Neural progenitor cell (in vitro differentiated cells): ENCODE results near the gene HEATR5A. TPM values are rescaled to one million over a fixed set of nuclear protein-coding genes. Genes with fewer than 3 reads are reported as not detected.
A peak's percentile ranks its signal among the peaks of the same experiment; 100 is the strongest.
"Not testable (repeated sequence)": the region's sequence is repeated elsewhere in the genome, so short reads cannot be mapped to it uniquely, and the experiment has no call there.

Source experiments
- DNase-seq: peaks from one replicate; pipeline ENCODE4 v3.0.0-alpha.2; 2016; ENCODE audit warnings: low spot score
- H2AFZ ChIP-seq: fragments of 200-600 bp; sonication (generic); replicated peaks from 2 replicates; pipeline ENCODE4 v1.6.1; 2016; ENCODE audit warnings: antibody characterized with exemption
- H3F3A ChIP-seq: fragments of 200-600 bp; sonication (generic); 2 replicates; pipeline ENCODE4 v1.6.1; 2016; ENCODE audit warnings: antibody characterized with exemption, low read depth
- H3K27ac ChIP-seq: fragments of 200-600 bp; sonication (generic); 2 replicates; pipeline ENCODE4 v1.5.1; 2016; ENCODE audit warnings: mild to moderate bottlenecking
- H3K27me3 ChIP-seq: fragments of 200-600 bp; sonication (generic); 2 replicates; pipeline ENCODE4 v1.6.1; 2016; ENCODE audit warnings: mild to moderate bottlenecking, moderate library complexity
- H3K36me3 ChIP-seq: fragments of 200-600 bp; sonication (generic); 2 replicates; pipeline ENCODE4 v1.5.1; 2016
- H3K4me1 ChIP-seq: fragments of 200-600 bp; sonication (generic); 2 replicates; pipeline ENCODE4 v1.6.1; 2016; ENCODE audit warnings: mixed run types
- H3K4me2 ChIP-seq: fragments of 200-600 bp; sonication (generic); 2 replicates; pipeline ENCODE4 v1.6.1; 2016
- H3K4me3 ChIP-seq: fragments of 200-600 bp; sonication (generic); 2 replicates; pipeline ENCODE4 v1.5.1; 2016
- H3K79me2 ChIP-seq: fragments of 200-600 bp; sonication (generic); 2 replicates; pipeline ENCODE4 v1.6.1; 2016; ENCODE audit warnings: low read depth
- H3K9ac ChIP-seq: fragments of 200-600 bp; sonication (generic); 2 replicates; pipeline ENCODE4 v1.6.1; 2016
- H3K9me3 ChIP-seq: fragments of 200-600 bp; sonication (generic); 2 replicates; pipeline ENCODE4 v1.5.1; 2016; ENCODE audit warnings: low read depth
- H4K20me1 ChIP-seq: fragments of 200-600 bp; sonication (generic); 2 replicates; pipeline ENCODE4 v1.6.1; 2016; ENCODE audit warnings: low read depth
- H3K27ac Mint-ChIP-seq: 3 replicates; pipeline ENCODE4 v1.8.0; 2021; ENCODE audit warnings: mixed read lengths
- H3K27me3 Mint-ChIP-seq: 2 replicates; pipeline ENCODE4 v1.8.0; 2022; ENCODE audit warnings: low read depth, mild to moderate bottlenecking, inconsistent platforms, moderate library complexity, mixed read lengths; ENCODE audit not compliant: insufficient read depth
- H3K36me3 Mint-ChIP-seq: 3 replicates; pipeline ENCODE4 v1.8.0; 2021; ENCODE audit warnings: mixed read lengths
- H3K4me1 Mint-ChIP-seq: 3 replicates; pipeline ENCODE4 v1.8.0; 2021; ENCODE audit warnings: mixed read lengths
- H3K4me3 Mint-ChIP-seq: 3 replicates; pipeline ENCODE4 v1.8.0; 2021; ENCODE audit warnings: mild to moderate bottlenecking, moderate library complexity, mixed read lengths
- H3K9me3 Mint-ChIP-seq: 3 replicates; pipeline ENCODE4 v1.8.0; 2020; ENCODE audit warnings: mixed read lengths
- CTCF ChIP-seq: fragments of 200-600 bp; sonication (generic); IDR thresholded peaks from 2 replicates; pipeline ENCODE4 v1.5.1; 2017; ENCODE audit warnings: antibody characterized with exemption, mild to moderate bottlenecking
- EZH2 ChIP-seq: fragments of 200-600 bp; sonication (generic); IDR thresholded peaks from 2 replicates; pipeline ENCODE4 v1.6.1; 2017; ENCODE audit warnings: antibody characterized with exemption, mild to moderate bottlenecking, moderate library complexity
- EZH2phosphoT487 ChIP-seq: fragments of 200-600 bp; sonication (generic); IDR thresholded peaks from 2 replicates; pipeline ENCODE4 v1.6.1; 2017; ENCODE audit warnings: antibody characterized with exemption
- total RNA-seq: library from RNA; depleted of rRNA; stranded (reverse); fragments of >200 nt; gene quantifications from 2 replicates; pipeline ENCODE4 v1.2.3, GENCODE V29; 2015; ENCODE audit warnings: low replicate concordance

The HEATR5A gene
- total RNA-seq, 1 donor from 2014 or later = 34.7 TPM

GRCh38 chr14:31261859-31262731 is 158.3 kb downstream of the HEATR5A start:
- Histone ChIP-seq H3K27ac (no peak overlapping the region), H3K36me3 (no peaks in the 10 kb centered on the region), H3K4me3 (no peak overlapping the region), H2AFZ (peak overlapping the region; percentile 63), H3K4me2 (no peak overlapping the region), H3K79me2 (no peaks in the 10 kb centered on the region), H3K4me1 (peaks cover 13% of the 10 kb centered on the region), H3K9ac (no peak overlapping the region), H4K20me1 (no peaks in the 10 kb centered on the region), H3K9me3 (no peaks in the 10 kb centered on the region), H3K27me3 (no peaks in the 10 kb centered on the region), H3F3A (no peaks in the 10 kb centered on the region)
- H3K27ac Mint-ChIP-seq = peak overlapping the region; percentile 10
- peaks cover 8% of the 10 kb centered on the region for H3K9me3 Mint-ChIP-seq
- H3K4me1 Mint-ChIP-seq = peaks cover 18% of the 10 kb centered on the region
- H3K4me3 Mint-ChIP-seq = no peak overlapping the region
- peaks cover 2% of the 10 kb centered on the region for H3K36me3 Mint-ChIP-seq
- H3K27me3 Mint-ChIP-seq = peaks cover 10% of the 10 kb centered on the region
- peak; percentile 35 for DNase-seq
- no peak for TF ChIP-seq CTCF
- no peak for TF ChIP-seq EZH2phosphoT487
- no peak for TF ChIP-seq EZH2

GRCh38 chr14:31261523-31261858 is 158.9 kb downstream of the HEATR5A start:
- Mint-ChIP-seq H3K4me3 (no peak overlapping the region), H3K27ac (no peak overlapping the region), H3K9me3 (peaks cover 8% of the 10 kb centered on the region), H3K27me3 (peaks cover 7% of the 10 kb centered on the region), H3K36me3 (peaks cover 2% of the 10 kb centered on the region), H3K4me1 (peaks cover 18% of the 10 kb centered on the region)
- Histone ChIP-seq H2AFZ (peak overlapping the region; percentile 63), H3F3A (no peaks in the 10 kb centered on the region), H3K4me3 (no peak overlapping the region), H3K9ac (no peak overlapping the region), H3K27me3 (no peaks in the 10 kb centered on the region), H3K4me1 (peaks cover 13% of the 10 kb centered on the region), H3K27ac (no peak overlapping the region), H3K79me2 (no peaks in the 10 kb centered on the region), H3K4me2 (no peak overlapping the region), H4K20me1 (no peaks in the 10 kb centered on the region), H3K9me3 (no peaks in the 10 kb centered on the region), H3K36me3 (no peaks in the 10 kb centered on the region)
- TF ChIP-seq EZH2 = no peak
- TF ChIP-seq CTCF = no peak
- no peak for TF ChIP-seq EZH2phosphoT487
- DNase-seq = no peak

- H3K27ac Mint-ChIP-seq, H3K36me3 ChIP-seq, H4K20me1 ChIP-seq, H2AFZ ChIP-seq, H3K4me2 ChIP-seq, H3K9me3 Mint-ChIP-seq, H3K36me3 Mint-ChIP-seq, H3K27ac ChIP-seq, H3K27me3 ChIP-seq, H3K4me3 Mint-ChIP-seq, H3K79me2 ChIP-seq, H3K27me3 Mint-ChIP-seq, H3K9me3 ChIP-seq, DNase-seq, H3K4me3 ChIP-seq, H3K9ac ChIP-seq, H3F3A ChIP-seq: not testable (repeated sequence)
- peaks cover 13% of the 10 kb centered on the region for H3K4me1 ChIP-seq
- peaks cover 18% of the 10 kb centered on the region for H3K4me1 Mint-ChIP-seq
Measured at GRCh38 chr14:31259040-31259435, 161.3 kb downstream of the HEATR5A start.

- H3K4me1 Mint-ChIP-seq = peaks cover 18% of the 10 kb centered on the region
- no peak overlapping the region for H3K27ac Mint-ChIP-seq
- H3F3A ChIP-seq = no peaks in the 10 kb centered on the region
- peaks cover 8% of the 10 kb centered on the region for H3K9me3 Mint-ChIP-seq
- TF ChIP-seq CTCF (no peak), EZH2 (no peak), EZH2phosphoT487 (no peak)
- no peak overlapping the region for H3K4me2 ChIP-seq
- no peaks in the 10 kb centered on the region for H4K20me1 ChIP-seq
- no peak overlapping the region for H3K4me3 ChIP-seq
- DNase-seq = no peak
- H3K27ac ChIP-seq = no peak overlapping the region
- peaks cover 6% of the 10 kb centered on the region for H3K27me3 Mint-ChIP-seq
- H3K27me3 ChIP-seq = no peaks in the 10 kb centered on the region
- H3K9ac ChIP-seq = no peak overlapping the region
- no peak overlapping the region for H2AFZ ChIP-seq
- no peak overlapping the region for H3K4me3 Mint-ChIP-seq
- peaks cover 2% of the 10 kb centered on the region for H3K36me3 Mint-ChIP-seq
- H3K36me3 ChIP-seq = no peaks in the 10 kb centered on the region
- no peaks in the 10 kb centered on the region for H3K79me2 ChIP-seq
- no peaks in the 10 kb centered on the region for H3K9me3 ChIP-seq
- H3K4me1 ChIP-seq = peaks cover 13% of the 10 kb centered on the region
Measured at GRCh38 chr14:31258427-31259039, 161.8 kb downstream of the HEATR5A start.

GRCh38 chr14:31257554-31258426 is 162.6 kb downstream of the HEATR5A start:
- not testable (repeated sequence) for H3K9me3 ChIP-seq, H3K4me2 ChIP-seq, H3K36me3 Mint-ChIP-seq, H3K27ac Mint-ChIP-seq, H3K9ac ChIP-seq, H3K27me3 Mint-ChIP-seq, H3K27ac ChIP-seq, H3K36me3 ChIP-seq, H3K4me3 ChIP-seq, H3F3A ChIP-seq, H3K4me3 Mint-ChIP-seq, H3K27me3 ChIP-seq, H4K20me1 ChIP-seq, H3K79me2 ChIP-seq, H2AFZ ChIP-seq, H3K9me3 Mint-ChIP-seq, DNase-seq
- peaks cover 17% of the 10 kb centered on the region for H3K4me1 Mint-ChIP-seq
- peaks cover 13% of the 10 kb centered on the region for H3K4me1 ChIP-seq
